NT2/D1 (cell line): ENCODE measurements around the gene GALNT4.

Experiments
- SUZ12 ChIP-seq: IDR thresholded peaks from 2 replicates; pipeline ENCODE4 v1.6.1; 2011; ENCODE audit not compliant: insufficient read length, insufficient read depth; ENCODE audit errors: extremely low read depth
- YY1 ChIP-seq: IDR thresholded peaks from 2 replicates; pipeline ENCODE4 v1.6.1; 2011; ENCODE audit not compliant: insufficient read length, insufficient read depth

GRCh38 chr12:89568484-89568883 lies 43.9 kb upstream of the GALNT4 start:
- TF ChIP-seq YY1 (no peak), SUZ12 (no peak)
